HepG2 (cell line): ENCODE measurements around the gene ZNF839. TPM values are rescaled to one million over a fixed set of nuclear protein-coding genes. Genes with fewer than 3 reads are reported as not detected.

Experiments used
- ATF7-NPFF ChIP-seq: sonication (generic); formaldehyde crosslinking; IDR thresholded peaks from 2 replicates; pipeline ENCODE4 v1.8.1; 2023; ENCODE audit warnings: mild to moderate bottlenecking, low read depth, missing genetic modification reagents, moderate library complexity
- CBFB ChIP-seq: sonication (generic); formaldehyde crosslinking; IDR thresholded peaks from 2 replicates; pipeline ENCODE4 v1.4.0; 2020; ENCODE audit warnings: missing genetic modification reagents
- FOXK1 ChIP-seq: sonication (generic); formaldehyde crosslinking; IDR thresholded peaks from 2 replicates; pipeline ENCODE4 v1.4.0; 2020; ENCODE audit warnings: low read depth, missing genetic modification reagents, borderline replicate concordance
- GFI1 ChIP-seq: sonication (generic); formaldehyde crosslinking; IDR thresholded peaks from 2 replicates; pipeline ENCODE4 v1.5.0; 2020; ENCODE audit warnings: missing genetic modification reagents, mild to moderate bottlenecking, borderline replicate concordance
- HIVEP1 ChIP-seq: sonication (generic); formaldehyde crosslinking; IDR thresholded peaks from 2 replicates; pipeline ENCODE4 v1.4.0; 2020; ENCODE audit warnings: mild to moderate bottlenecking, missing genetic modification reagents
- HNF4G ChIP-seq, 2 experiments: sonication (generic) in 1 of 2; formaldehyde crosslinking in 1 of 2; IDR thresholded peaks; 2 replicates each; pipeline versions ENCODE4 v1.4.0 to v1.6.1; 2011 to 2020; ENCODE audit warnings: borderline replicate concordance in 2 of 2, low read depth in 2 of 2, mild to moderate bottlenecking in 2 of 2, low read length in 1 of 2, missing genetic modification reagents in 1 of 2, moderate library complexity in 1 of 2
- JUNB ChIP-seq: sonication (generic); formaldehyde crosslinking; IDR thresholded peaks from 2 replicates; pipeline ENCODE4 v1.8.0; 2022; ENCODE audit warnings: missing genetic modification reagents, mild to moderate bottlenecking, borderline replicate concordance
- KDM6A ChIP-seq: IDR thresholded peaks from 2 replicates; pipeline ENCODE4 v1.6.1; 2016; ENCODE audit warnings: low read depth
- KLF16 ChIP-seq, 2 experiments: sonication (generic) in 1 of 2; formaldehyde crosslinking in 1 of 2; IDR thresholded peaks; 2 replicates each; pipeline versions ENCODE4 v1.6.1 to v1.8.0; 2016 to 2023; ENCODE audit warnings: missing genetic modification reagents in 2 of 2, missing compliant biosample characterization in 1 of 2
- MBD4 ChIP-seq: IDR thresholded peaks from 2 replicates; pipeline ENCODE4 v1.6.1; 2012; ENCODE audit warnings: low read length, inconsistent platforms, borderline replicate concordance
- MTF1 ChIP-seq: sonication (generic); formaldehyde crosslinking; IDR thresholded peaks from 2 replicates; pipeline ENCODE4 v1.5.0; 2020; ENCODE audit warnings: missing genetic modification reagents
- NFIC ChIP-seq: IDR thresholded peaks from 2 replicates; pipeline ENCODE4 v1.6.1; 2012; ENCODE audit warnings: mild to moderate bottlenecking, low read length, inconsistent platforms
- PCBP2 ChIP-seq: fragments of 200-400 bp; formaldehyde crosslinking; optimal IDR thresholded peaks from 2 replicates; pipeline ENCODE3; 2018; ENCODE audit warnings: low read length, low read depth; ENCODE audit not compliant: poor library complexity, severe bottlenecking
- RARG ChIP-seq: sonication (generic); formaldehyde crosslinking; IDR thresholded peaks from 2 replicates; pipeline ENCODE4 v1.4.0; 2020; ENCODE audit warnings: low read depth, mild to moderate bottlenecking, missing genetic modification reagents
- SIN3B ChIP-seq: fragments of 150-350 bp; IDR thresholded peaks from 2 replicates; pipeline ENCODE4 v1.6.1; 2014; ENCODE audit warnings: low read length
- SOX5 ChIP-seq: IDR thresholded peaks from 2 replicates; pipeline ENCODE4 v1.6.1; 2016; ENCODE audit warnings: borderline replicate concordance
- ZBTB42 ChIP-seq: sonication (generic); formaldehyde crosslinking; IDR thresholded peaks from 2 replicates; pipeline ENCODE4 v1.5.0; 2020; ENCODE audit warnings: mild to moderate bottlenecking, missing genetic modification reagents
- ZFP1 ChIP-seq: IDR thresholded peaks from 2 replicates; pipeline ENCODE4 v1.6.1; 2016
- ZFY ChIP-seq: sonication (generic); formaldehyde crosslinking; IDR thresholded peaks from 2 replicates; pipeline ENCODE4 v1.4.0; 2020; ENCODE audit warnings: missing genetic modification reagents
- ZMYM2 ChIP-seq: sonication (generic); formaldehyde crosslinking; IDR thresholded peaks from 2 replicates; pipeline ENCODE4 v1.8.0; 2022; ENCODE audit warnings: mild to moderate bottlenecking, missing genetic modification reagents
- ZNF235 ChIP-seq: sonication (generic); formaldehyde crosslinking; IDR thresholded peaks from 2 replicates; pipeline ENCODE4 v1.8.1; 2023; ENCODE audit warnings: mild to moderate bottlenecking, missing genetic modification reagents, borderline replicate concordance
- ZNF530 ChIP-seq: sonication (generic); formaldehyde crosslinking; IDR thresholded peaks from 2 replicates; pipeline ENCODE4 v1.5.0; 2020; ENCODE audit warnings: low read depth, mild to moderate bottlenecking, missing genetic modification reagents
- polyA plus RNA-seq, 8 experiments: library from polyadenylated mRNA; depleted of rRNA in 3 of 8; stranded (reverse) in 7 of 8; unstranded in 1 of 8; fragments of >200 nt; fragmentation: Illumina TruSeq in 4 of 8; extraction: Trizol in 4 of 8; gene quantifications; 2 replicates each; pipeline versions ENCODE4 v1.2.1 to v1.2.3, GENCODE V29; 2011 to 2016; ENCODE audit warnings: low read depth in 4 of 8, missing spikeins in 1 of 8, mixed read lengths in 1 of 8; ENCODE audit not compliant: insufficient read depth in 1 of 8
- total RNA-seq, 5 experiments: library from RNA; depleted of rRNA; stranded (reverse); fragments of >200 nt; fragmentation: Illumina TruSeq; extraction: Trizol; gene quantifications; 2 replicates each; pipeline ENCODE4 v1.2.3, GENCODE V29; 2016; ENCODE audit warnings: low read depth in 1 of 5
- TF ChIP-seq, protein P1 (sequence below): IDR thresholded peaks from 2 replicates; pipeline ENCODE4 v1.6.1; 2016; ENCODE audit warnings: low read depth, borderline replicate concordance
- TF ChIP-seq, protein P2 (sequence below): sonication (generic); formaldehyde crosslinking; IDR thresholded peaks from 2 replicates; pipeline ENCODE4 v1.5.1; 2020; ENCODE audit warnings: mild to moderate bottlenecking, missing genetic modification reagents, moderate library complexity
- TF ChIP-seq, protein P3 (sequence below): IDR thresholded peaks from 2 replicates; pipeline ENCODE4 v1.6.1; 2016; ENCODE audit warnings: mild to moderate bottlenecking
- TF ChIP-seq, protein P4 (sequence below): IDR thresholded peaks from 2 replicates; pipeline ENCODE4 v1.6.1; 2018; ENCODE audit warnings: missing genetic modification reagents, mild to moderate bottlenecking, missing compliant biosample characterization

Gene ZNF839
- total and polyA plus RNA-seq, 2 of the 13 experiments (the other 11 are each of a cell fraction or from before 2014, with no cell fraction given) = 11.1 to 12.8 TPM

DNA sequence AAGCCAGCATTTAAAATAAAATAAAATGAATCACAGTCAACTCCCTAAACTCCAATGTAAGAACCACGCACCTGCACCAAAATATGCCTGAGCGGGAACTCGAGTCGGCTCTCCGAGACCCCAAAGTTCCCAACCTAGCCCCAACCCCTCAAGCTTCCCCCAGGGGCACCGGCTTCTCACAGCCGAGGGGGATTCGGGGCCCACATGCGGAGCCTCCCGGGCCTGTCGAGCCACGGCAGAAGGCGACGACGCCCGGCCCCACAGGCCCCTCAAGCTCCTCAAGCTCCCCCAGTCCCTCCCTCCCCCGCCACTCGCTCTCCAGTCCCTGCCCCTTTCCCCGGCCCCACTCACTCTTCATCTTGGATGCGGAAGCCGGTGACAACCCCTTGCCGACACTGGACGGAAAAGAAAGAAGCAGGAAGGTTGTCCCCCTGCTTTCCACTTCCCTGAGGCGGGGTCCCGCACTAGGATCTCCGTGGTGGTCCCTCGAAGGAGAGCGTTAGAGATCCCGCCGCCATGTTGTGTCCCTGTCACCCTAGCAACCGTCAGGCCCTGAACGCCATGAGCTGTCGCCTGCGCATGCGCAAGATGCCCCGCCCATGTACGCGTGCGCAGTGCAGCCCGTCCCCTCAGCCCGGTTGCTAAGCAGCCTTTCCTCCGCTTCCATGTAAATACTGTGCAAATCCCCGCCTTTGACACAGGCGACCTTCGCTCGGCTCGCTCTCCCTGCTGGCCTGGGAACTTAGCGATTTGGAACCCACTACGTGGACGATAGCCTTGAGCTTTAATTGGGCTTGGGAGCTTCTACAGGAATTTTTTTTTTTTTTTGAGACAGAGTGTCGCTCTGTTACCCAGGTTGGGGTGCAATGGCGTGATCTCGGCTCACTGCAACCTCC lies 14.7 kb upstream of the ZNF839 start, which contains the start of gene MOK (continued):
- TF ChIP-seq ATF7-NPFF (CRISPR knock-in tag) (no peak; the same call in 1 of the 2 replicates), CBFB (CRISPR knock-in tag) (no peak), ZNF235 (CRISPR knock-in tag) (no peak), RARG (CRISPR knock-in tag) (no peak), JUNB (CRISPR knock-in tag) (no peak), NFIC (no peak), KLF16 (CRISPR knock-in tag; IDR thresholded peaks at IDR 0.05) (0 out of 4 replicates have a peak, but pooled peaks of 1 of the 2 experiments have one; percentile 27), KDM6A (CRISPR knock-in tag) (0 out of 2 replicates have a peak, but pooled peaks have one; percentile 49), GFI1 (CRISPR knock-in tag) (peak; percentile 73; the same call in 1 of the 2 replicates), HIVEP1 (no peak; the same call in 1 of the 2 replicates), ZMYM2 (CRISPR knock-in tag) (no peak), ZFY (peak; percentile 65), PCBP2 (no peak), SIN3B (peak; percentile 46; the same call in 1 of the 2 replicates), MTF1 (CRISPR knock-in tag) (no peak), ZNF530 (CRISPR knock-in tag) (no peak), SOX5 (CRISPR knock-in tag) (no peak; the same call in 1 of the 2 replicates), ZFP1 (CRISPR knock-in tag) (no peak), HNF4G (IDR thresholded peaks at IDR 0.05; ENCODE audit: borderline replicate concordance, low read depth, low read length) (peak; percentile 89), HNF4G (CRISPR knock-in tag; IDR thresholded peaks at IDR 0.05; ENCODE audit: borderline replicate concordance, low read depth) (no peak), ZBTB42 (CRISPR knock-in tag) (no peak), MBD4 (no peak), FOXK1 (CRISPR knock-in tag) (peak; percentile 88)
- TF ChIP-seq, protein P1, sequence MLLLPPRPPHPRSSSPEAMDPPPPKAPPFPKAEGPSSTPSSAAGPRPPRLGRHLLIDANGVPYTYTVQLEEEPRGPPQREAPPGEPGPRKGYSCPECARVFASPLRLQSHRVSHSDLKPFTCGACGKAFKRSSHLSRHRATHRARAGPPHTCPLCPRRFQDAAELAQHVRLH (CRISPR knock-in tag) = no peak
- TF ChIP-seq, protein P2, sequence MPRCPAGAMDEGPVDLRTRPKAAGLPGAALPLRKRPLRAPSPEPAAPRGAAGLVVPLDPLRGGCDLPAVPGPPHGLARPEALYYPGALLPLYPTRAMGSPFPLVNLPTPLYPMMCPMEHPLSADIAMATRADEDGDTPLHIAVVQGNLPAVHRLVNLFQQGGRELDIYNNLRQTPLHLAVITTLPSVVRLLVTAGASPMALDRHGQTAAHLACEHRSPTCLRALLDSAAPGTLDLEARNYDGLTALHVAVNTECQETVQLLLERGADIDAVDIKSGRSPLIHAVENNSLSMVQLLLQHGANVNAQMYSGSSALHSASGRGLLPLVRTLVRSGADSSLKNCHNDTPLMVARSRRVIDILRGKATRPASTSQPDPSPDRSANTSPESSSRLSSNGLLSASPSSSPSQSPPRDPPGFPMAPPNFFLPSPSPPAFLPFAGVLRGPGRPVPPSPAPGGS (CRISPR knock-in tag) = peak; percentile 58; the same call in 1 of the 2 replicates
- TF ChIP-seq, protein P3, sequence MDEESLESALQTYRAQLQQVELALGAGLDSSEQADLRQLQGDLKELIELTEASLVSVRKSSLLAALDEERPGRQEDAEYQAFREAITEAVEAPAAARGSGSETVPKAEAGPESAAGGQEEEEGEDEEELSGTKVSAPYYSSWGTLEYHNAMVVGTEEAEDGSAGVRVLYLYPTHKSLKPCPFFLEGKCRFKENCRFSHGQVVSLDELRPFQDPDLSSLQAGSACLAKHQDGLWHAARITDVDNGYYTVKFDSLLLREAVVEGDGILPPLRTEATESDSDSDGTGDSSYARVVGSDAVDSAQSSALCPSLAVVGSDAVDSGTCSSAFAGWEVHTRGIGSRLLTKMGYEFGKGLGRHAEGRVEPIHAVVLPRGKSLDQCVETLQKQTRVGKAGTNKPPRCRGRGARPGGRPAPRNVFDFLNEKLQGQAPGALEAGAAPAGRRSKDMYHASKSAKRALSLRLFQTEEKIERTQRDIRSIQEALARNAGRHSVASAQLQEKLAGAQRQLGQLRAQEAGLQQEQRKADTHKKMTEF (CRISPR knock-in tag) = 0 out of 2 replicates have a peak, but pooled peaks have one; percentile 27
- TF ChIP-seq, protein P4, sequence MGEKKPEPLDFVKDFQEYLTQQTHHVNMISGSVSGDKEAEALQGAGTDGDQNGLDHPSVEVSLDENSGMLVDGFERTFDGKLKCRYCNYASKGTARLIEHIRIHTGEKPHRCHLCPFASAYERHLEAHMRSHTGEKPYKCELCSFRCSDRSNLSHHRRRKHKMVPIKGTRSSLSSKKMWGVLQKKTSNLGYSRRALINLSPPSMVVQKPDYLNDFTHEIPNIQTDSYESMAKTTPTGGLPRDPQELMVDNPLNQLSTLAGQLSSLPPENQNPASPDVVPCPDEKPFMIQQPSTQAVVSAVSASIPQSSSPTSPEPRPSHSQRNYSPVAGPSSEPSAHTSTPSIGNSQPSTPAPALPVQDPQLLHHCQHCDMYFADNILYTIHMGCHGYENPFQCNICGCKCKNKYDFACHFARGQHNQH (CRISPR knock-in tag) = no peak
